ENCODE data around the gene SRRT.
"Not testable (repeated sequence)": the region's sequence is repeated elsewhere in the genome, so short reads cannot be mapped to it uniquely, and the experiment has no call there.

SRRT gene

DNA sequence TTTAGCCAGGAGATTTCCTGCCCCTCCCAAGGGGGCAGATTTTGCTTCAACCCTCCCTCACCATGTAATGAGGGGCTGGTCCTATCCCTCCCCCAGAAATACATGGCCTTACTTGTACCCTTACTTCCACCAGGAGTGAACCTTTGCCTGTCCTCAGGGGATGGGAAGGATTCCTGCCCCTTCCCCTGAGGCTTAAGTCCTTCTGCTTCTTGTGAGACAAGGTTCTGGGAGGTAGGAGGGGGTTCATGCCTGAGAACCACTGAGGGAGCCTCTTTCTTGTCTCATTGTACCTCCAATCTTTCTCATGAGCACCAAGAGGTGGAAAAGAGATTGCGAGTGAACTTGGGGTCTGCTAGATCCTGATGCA, 54.9 kb downstream of the SRRT start:
- no peak overlapping the region for H3K4me2 ChIP-seq
- no peaks in the 10 kb centered on the region for H3K36me3 ChIP-seq
- H3K4me3 ChIP-seq, result no peak overlapping the region
- H3K27ac ChIP-seq, result no peak overlapping the region
- no peaks in the 10 kb centered on the region for H3K27me3 ChIP-seq
- peaks cover 13% of the 10 kb centered on the region; the same call in 1 of the 2 replicates for H3K9me3 ChIP-seq
- H3K9ac ChIP-seq, result no peak overlapping the region
- no peaks in the 10 kb centered on the region for H4K20me1 ChIP-seq
- peaks cover 7% of the 10 kb centered on the region; the same call in 1 of the 2 replicates for H3K4me1 ChIP-seq
- no peak for TF ChIP-seq Cebpa-rat (IDR thresholded peaks at IDR 0.05)

- H3K36me3 ChIP-seq, result no peaks in the 10 kb centered on the region
- H3K4me3 ChIP-seq, result no peak overlapping the region
- no peak for TF ChIP-seq Cebpa-rat (IDR thresholded peaks at IDR 0.05)
- no peaks in the 10 kb centered on the region for H3K27me3 ChIP-seq
- H3K9me3 ChIP-seq, result peaks cover 13% of the 10 kb centered on the region; the same call in 1 of the 2 replicates
- no peak overlapping the region for H3K27ac ChIP-seq
- no peak overlapping the region for H3K4me2 ChIP-seq
- no peaks in the 10 kb centered on the region for H4K20me1 ChIP-seq
- peaks cover 7% of the 10 kb centered on the region; the same call in 1 of the 2 replicates for H3K4me1 ChIP-seq
- H3K9ac ChIP-seq, result no peak overlapping the region
These were observed 58.8 kb downstream of the SRRT start for GRCh38 chr7:100933734-100934133.

- H3K27ac ChIP-seq, H3K4me2 ChIP-seq, H4K20me1 ChIP-seq, H3K4me3 ChIP-seq, H3K9ac ChIP-seq, H3K36me3 ChIP-seq, H3K4me1 ChIP-seq, H3K27me3 ChIP-seq: not testable (repeated sequence)
- H3K9me3 ChIP-seq, result peaks cover 25% of the 10 kb centered on the region
These were observed 60.5 kb downstream of the SRRT start for GRCh38 chr7:100935381-100935780.

- H4K20me1 ChIP-seq, H3K9ac ChIP-seq, H3K27me3 ChIP-seq, H3K36me3 ChIP-seq, H3K4me2 ChIP-seq, H3K4me1 ChIP-seq, H3K4me3 ChIP-seq, H3K27ac ChIP-seq: not testable (repeated sequence)
- peaks cover 25% of the 10 kb centered on the region for H3K9me3 ChIP-seq
These were observed 61.3 kb downstream of the SRRT start for GRCh38 chr7:100936167-100936566.

All from BLaER1 (cell line).